Activated T-cell treated with anti-CD3 and anti-CD28 coated beads, Interleukin-2, amount 50 U/mL, for 1 hour (primary cell): ENCODE measurements around the gene RELB.

Experiments used
- DNase-seq: peaks from one replicate; pipeline ENCODE4 v3.0.0-alpha.2; 2020

Gene RELB

GRCh38 chr19:45027371-45027770, 26.1 kb downstream of the RELB start:
- DNase-seq = no peak

- no peak for DNase-seq
These were observed 29.6 kb downstream of the RELB start for GRCh38 chr19:45030825-45031224.

GRCh38 chr19:45032421-45032820, 31.2 kb downstream of the RELB start:
- no peak for DNase-seq

GRCh38 chr19:45035755-45036154, 34.5 kb downstream of the RELB start:
- no peak for DNase-seq

- no peak for DNase-seq
These were observed 36.3 kb downstream of the RELB start for GRCh38 chr19:45037393-45038169.

GRCh38 chr19:45038931-45039893, 37.9 kb downstream of the RELB start, which contains the start of gene CLASRP:
Gene CLASRP, plus strand, starts transcription at chr19:45039045. Its CDS starts 1,168 bp downstream, at chr19:45040213.
- peak; percentile 89 for DNase-seq

- no peak for DNase-seq
These were observed 39.0 kb downstream of the RELB start for GRCh38 chr19:45040059-45040771.

- DNase-seq = no peak
These were observed 39.9 kb downstream of the RELB start for GRCh38 chr19:45041125-45041524.

GRCh38 chr19:45045671-45046353, 44.5 kb downstream of the RELB start:
- no peak for DNase-seq

GRCh38 chr19:45046355-45046754, 45.1 kb downstream of the RELB start:
- DNase-seq = no peak

GRCh38 chr19:45047188-45047797, 46.0 kb downstream of the RELB start:
- no peak for DNase-seq

- no peak for DNase-seq
These were observed 47.9 kb downstream of the RELB start for GRCh38 chr19:45049073-45049736.

- DNase-seq = no peak
These were observed 48.8 kb downstream of the RELB start for GRCh38 chr19:45050036-45050435.

GRCh38 chr19:45051929-45052579, 50.8 kb downstream of the RELB start:
- no peak for DNase-seq

- DNase-seq = no peak
These were observed 55.6 kb downstream of the RELB start for GRCh38 chr19:45056831-45057230.

- no peak for DNase-seq
These were observed 56.2 kb downstream of the RELB start for GRCh38 chr19:45057444-45057843.

GRCh38 chr19:45058622-45059159, 57.4 kb downstream of the RELB start:
- no peak for DNase-seq

GRCh38 chr19:45059258-45059965, 58.1 kb downstream of the RELB start:
- peak; percentile 85 for DNase-seq

- DNase-seq = no peak
These were observed 60.7 kb downstream of the RELB start for GRCh38 chr19:45061965-45062364.
